ENCODE measurements around the gene DNAH8.

DNAH8 gene

DNA sequence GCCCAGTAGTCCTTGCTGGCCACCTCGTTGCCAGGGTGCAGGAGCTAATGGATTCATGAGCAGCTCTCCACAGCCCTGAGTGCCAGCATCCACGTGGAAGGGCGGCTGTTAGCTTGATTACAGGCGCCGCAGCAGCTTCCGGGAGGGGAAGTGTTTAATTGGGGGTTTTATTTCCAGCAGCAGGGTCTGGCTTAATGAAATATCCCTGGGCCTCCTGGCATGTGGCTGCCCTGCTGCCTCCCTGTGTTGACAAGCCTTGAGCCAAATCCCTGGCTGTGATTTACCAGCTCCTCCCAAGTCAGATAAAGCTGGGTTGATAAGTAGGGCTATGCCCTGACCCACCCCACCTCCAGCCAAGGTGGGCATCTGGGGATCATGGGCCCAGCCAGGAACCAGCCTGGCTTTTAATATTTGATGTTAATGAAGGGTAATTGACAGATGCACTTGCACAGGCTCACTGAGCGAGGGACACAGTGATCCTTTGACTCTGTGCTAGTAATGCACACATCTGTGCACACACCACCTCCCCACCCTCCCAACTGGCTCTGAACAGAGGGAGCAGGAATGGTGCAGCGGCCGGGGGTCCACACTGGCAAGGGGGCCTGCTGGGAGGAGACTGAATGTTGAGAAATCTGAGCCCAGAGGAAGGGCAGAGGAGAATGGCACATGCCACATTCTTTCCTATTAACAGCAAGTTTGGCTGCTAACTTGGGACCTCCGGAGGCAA is 347.1 kb downstream of the DNAH8 start:
- H3K4me3 ChIP-seq (replicated peaks; ENCODE audit: low read depth, low read length), result no peak overlapping the region
- no peak for DNase-seq (ENCODE audit: low read depth)
- TF ChIP-seq, protein P1, sequence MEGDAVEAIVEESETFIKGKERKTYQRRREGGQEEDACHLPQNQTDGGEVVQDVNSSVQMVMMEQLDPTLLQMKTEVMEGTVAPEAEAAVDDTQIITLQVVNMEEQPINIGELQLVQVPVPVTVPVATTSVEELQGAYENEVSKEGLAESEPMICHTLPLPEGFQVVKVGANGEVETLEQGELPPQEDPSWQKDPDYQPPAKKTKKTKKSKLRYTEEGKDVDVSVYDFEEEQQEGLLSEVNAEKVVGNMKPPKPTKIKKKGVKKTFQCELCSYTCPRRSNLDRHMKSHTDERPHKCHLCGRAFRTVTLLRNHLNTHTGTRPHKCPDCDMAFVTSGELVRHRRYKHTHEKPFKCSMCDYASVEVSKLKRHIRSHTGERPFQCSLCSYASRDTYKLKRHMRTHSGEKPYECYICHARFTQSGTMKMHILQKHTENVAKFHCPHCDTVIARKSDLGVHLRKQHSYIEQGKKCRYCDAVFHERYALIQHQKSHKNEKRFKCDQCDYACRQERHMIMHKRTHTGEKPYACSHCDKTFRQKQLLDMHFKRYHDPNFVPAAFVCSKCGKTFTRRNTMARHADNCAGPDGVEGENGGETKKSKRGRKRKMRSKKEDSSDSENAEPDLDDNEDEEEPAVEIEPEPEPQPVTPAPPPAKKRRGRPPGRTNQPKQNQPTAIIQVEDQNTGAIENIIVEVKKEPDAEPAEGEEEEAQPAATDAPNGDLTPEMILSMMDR (IDR thresholded peaks at IDR 0.05; ENCODE audit: low read length, missing control alignments), result no peak

DNA sequence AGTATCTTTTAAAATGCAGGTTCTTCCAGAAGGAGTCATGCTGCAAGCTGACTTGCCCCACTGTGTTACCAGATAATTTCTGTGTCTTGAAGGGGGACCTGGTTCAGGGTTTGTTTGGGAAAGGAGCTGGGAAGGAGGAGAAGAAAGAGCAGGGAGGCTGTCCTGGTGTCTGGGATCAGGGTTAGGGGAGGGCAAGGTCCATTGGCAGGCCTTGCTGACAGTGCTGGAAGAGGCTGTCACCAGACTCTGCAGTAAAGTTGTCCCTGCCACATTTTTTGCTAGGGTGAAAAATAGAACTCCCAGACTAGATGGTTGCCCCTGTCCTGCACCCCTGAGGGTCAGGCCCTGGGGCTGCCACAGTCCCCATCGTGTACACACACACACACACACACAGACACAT is 348.4 kb downstream of the DNAH8 start:
- no peak for DNase-seq (ENCODE audit: low read depth)
- TF ChIP-seq, protein P1 (IDR thresholded peaks at IDR 0.05; ENCODE audit: low read length, missing control alignments), result no peak
- H3K4me3 ChIP-seq (replicated peaks; ENCODE audit: low read depth, low read length), result no peak overlapping the region

DNA sequence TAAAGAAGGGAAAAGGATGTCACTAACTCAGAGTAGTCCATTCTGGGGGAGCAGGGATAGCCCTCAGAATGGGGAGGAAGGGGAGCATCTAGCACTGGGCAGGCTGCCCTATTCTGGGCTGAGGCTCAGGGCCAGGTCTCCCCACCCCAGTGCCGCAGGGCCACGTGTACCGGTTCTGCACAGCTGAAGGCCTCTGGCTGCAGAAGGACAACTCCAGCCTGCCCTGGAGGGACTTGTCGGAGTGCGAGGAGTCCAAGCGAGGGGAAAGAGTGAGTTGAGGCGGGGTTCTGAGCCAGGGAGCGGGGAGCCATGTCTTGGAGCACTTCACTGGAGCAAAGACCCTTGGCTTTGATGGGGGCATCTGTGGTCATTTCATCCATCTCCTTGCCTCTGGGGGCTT is 350.4 kb downstream of the DNAH8 start:
- no peak for DNase-seq (ENCODE audit: low read depth)
- no peak overlapping the region for H3K4me3 ChIP-seq (replicated peaks; ENCODE audit: low read depth, low read length)
- TF ChIP-seq, protein P1 (IDR thresholded peaks at IDR 0.05; ENCODE audit: low read length, missing control alignments), result no peak

DNA sequence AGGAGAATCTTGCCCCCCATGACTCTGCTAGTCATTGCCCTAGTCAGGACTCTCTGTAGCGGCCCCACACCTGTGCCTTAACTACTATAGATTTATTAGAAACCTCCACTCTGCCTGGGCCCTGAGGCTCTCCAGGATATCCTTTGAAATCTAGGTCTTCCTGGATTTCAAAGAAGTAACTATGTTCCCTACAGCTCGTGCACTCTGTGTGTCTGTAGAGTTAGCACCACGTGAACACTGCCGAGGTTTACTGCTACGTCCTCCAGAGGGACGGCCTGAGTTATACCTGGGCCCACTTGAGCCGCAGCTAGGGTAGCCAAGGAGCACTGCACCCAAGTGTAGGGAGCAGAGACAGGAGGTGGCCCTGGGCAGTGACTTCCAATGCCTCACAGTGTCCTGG is 353.3 kb downstream of the DNAH8 start:
- TF ChIP-seq, protein P1 (IDR thresholded peaks at IDR 0.05; ENCODE audit: low read length, missing control alignments), result no peak
- DNase-seq (ENCODE audit: low read depth), result no peak
- no peak overlapping the region for H3K4me3 ChIP-seq (replicated peaks; ENCODE audit: low read depth, low read length)

DNA sequence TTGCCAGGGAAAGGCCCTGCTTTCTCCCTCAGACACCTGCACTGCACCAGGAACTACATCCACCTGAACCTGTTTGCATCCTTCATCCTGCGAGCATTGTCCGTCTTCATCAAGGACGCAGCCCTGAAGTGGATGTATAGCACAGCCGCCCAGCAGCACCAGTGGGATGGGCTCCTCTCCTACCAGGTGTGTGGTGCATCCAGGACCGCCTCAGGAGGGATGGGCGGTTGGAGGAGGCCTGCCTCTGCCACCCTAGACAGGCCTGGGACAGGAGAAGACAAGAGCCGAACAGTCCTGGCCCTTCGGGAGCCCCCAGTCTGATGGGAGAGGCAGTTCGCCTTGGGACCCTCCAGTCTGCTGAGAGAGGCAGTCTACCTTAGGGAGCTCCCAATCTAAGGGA is 357.7 kb downstream of the DNAH8 start:
- no peak overlapping the region for H3K4me3 ChIP-seq (replicated peaks; ENCODE audit: low read depth, low read length)
- TF ChIP-seq, protein P1 (IDR thresholded peaks at IDR 0.05; ENCODE audit: low read length, missing control alignments), result no peak
- DNase-seq (ENCODE audit: low read depth), result no peak

GRCh38 chr6:39073471-39074355 is 358.6 kb downstream of the DNAH8 start:
- TF ChIP-seq, protein P1 (IDR thresholded peaks at IDR 0.05; ENCODE audit: low read length, missing control alignments), result no peak
- no peak for DNase-seq (ENCODE audit: low read depth)
- no peak overlapping the region for H3K4me3 ChIP-seq (replicated peaks; ENCODE audit: low read depth, low read length)
